ENCODE measurements around the gene HEPACAM.

- TF ChIP-seq POLR2A (IDR thresholded peaks at IDR 0.05; ENCODE audit: low read length) (no peak), GATA1 (IDR thresholded peaks at IDR 0.05; ENCODE audit: low read depth, low read length) (no peak)
Observed at GRCh38 chr11:124886978-124887666, 48.7 kb downstream of the HEPACAM start.
